ENCODE data around the gene ACAP3. TPM values are rescaled to one million over a fixed set of nuclear protein-coding genes. Genes with fewer than 3 reads are reported as not detected.

The ACAP3 gene
- total RNA-seq, 1 donor from 2014 or later, result 97.3 TPM

- Mint-ChIP-seq H3K9me3 (no peaks in the 10 kb centered on the region), H3K27me3 (ENCODE audit: low read depth) (no peaks in the 10 kb centered on the region), H3K27ac (no peak overlapping the region), H3K36me3 (no peaks in the 10 kb centered on the region), H3K4me1 (peaks cover 5% of the 10 kb centered on the region), H3K4me3 (no peak overlapping the region)
- no peak for TF ChIP-seq CTCF (IDR thresholded peaks at IDR 0.05; ENCODE audit: unreplicated experiment)
- DNase-seq (ENCODE audit: low spot score in 2 of 2, unreplicated experiment in 2 of 2), result no peak
These were observed 22.8 kb upstream of the ACAP3 start for GRCh38 chr1:1330366-1331067.

- no peaks in the 10 kb centered on the region for H3K27me3 Mint-ChIP-seq (ENCODE audit: low read depth)
- no peak overlapping the region for H3K27ac Mint-ChIP-seq
- no peak for DNase-seq (ENCODE audit: low spot score in 2 of 2, unreplicated experiment in 2 of 2)
- H3K4me3 Mint-ChIP-seq, result no peak overlapping the region
- TF ChIP-seq CTCF (IDR thresholded peaks at IDR 0.05; ENCODE audit: unreplicated experiment), result no peak
- H3K4me1 Mint-ChIP-seq, result peaks cover 5% of the 10 kb centered on the region
- H3K36me3 Mint-ChIP-seq, result no peaks in the 10 kb centered on the region
- no peaks in the 10 kb centered on the region for H3K9me3 Mint-ChIP-seq
These were observed 21.8 kb upstream of the ACAP3 start for GRCh38 chr1:1329304-1330210.

GRCh38 chr1:1328254-1328653 is 20.5 kb upstream of the ACAP3 start:
- DNase-seq (ENCODE audit: low spot score in 2 of 2, unreplicated experiment in 2 of 2), result no peak
- H3K27me3 Mint-ChIP-seq (ENCODE audit: low read depth), result no peaks in the 10 kb centered on the region
- H3K27ac Mint-ChIP-seq, result no peak overlapping the region
- no peaks in the 10 kb centered on the region for H3K9me3 Mint-ChIP-seq
- H3K36me3 Mint-ChIP-seq, result no peaks in the 10 kb centered on the region
- H3K4me1 Mint-ChIP-seq, result peaks cover 11% of the 10 kb centered on the region
- TF ChIP-seq CTCF (IDR thresholded peaks at IDR 0.05; ENCODE audit: unreplicated experiment), result no peak
- no peak overlapping the region for H3K4me3 Mint-ChIP-seq

- no peak for TF ChIP-seq CTCF (IDR thresholded peaks at IDR 0.05; ENCODE audit: unreplicated experiment)
- H3K9me3 Mint-ChIP-seq, result no peaks in the 10 kb centered on the region
- no peak overlapping the region for H3K27ac Mint-ChIP-seq
- no peaks in the 10 kb centered on the region for H3K36me3 Mint-ChIP-seq
- H3K4me1 Mint-ChIP-seq, result peaks cover 14% of the 10 kb centered on the region
- no peak for DNase-seq (ENCODE audit: low spot score in 2 of 2, unreplicated experiment in 2 of 2)
- H3K27me3 Mint-ChIP-seq (ENCODE audit: low read depth), result no peaks in the 10 kb centered on the region
- H3K4me3 Mint-ChIP-seq, result peak overlapping the region; percentile 47
These were observed 19.6 kb upstream of the ACAP3 start for GRCh38 chr1:1327291-1327690.

GRCh38 chr1:1326075-1326605 is 18.4 kb upstream of the ACAP3 start:
- no peak for DNase-seq (ENCODE audit: low spot score in 2 of 2, unreplicated experiment in 2 of 2)
- Mint-ChIP-seq H3K4me3 (peak overlapping the region; percentile 63), H3K27ac (no peak overlapping the region)

More at GRCh38 chr1:1326075-1326605, 18.4 kb upstream of the ACAP3 start:
- peaks cover 17% of the 10 kb centered on the region for H3K4me1 Mint-ChIP-seq
- H3K27me3 Mint-ChIP-seq (ENCODE audit: low read depth), result no peaks in the 10 kb centered on the region
- no peaks in the 10 kb centered on the region for H3K9me3 Mint-ChIP-seq
- no peak for TF ChIP-seq CTCF (IDR thresholded peaks at IDR 0.05; ENCODE audit: unreplicated experiment)
- no peaks in the 10 kb centered on the region for H3K36me3 Mint-ChIP-seq
